NK-92 (cell line): ENCODE data around the gene SGPP1.
"Not testable (repeated sequence)": the region's sequence is repeated elsewhere in the genome, so short reads cannot be mapped to it uniquely, and the experiment has no call there.

Experiments used
- DNase-seq: peaks from one replicate; lab custom pipeline; 2025; ENCODE audit not compliant: unreplicated experiment; lab: John Stamatoyannopoulos, UW

SGPP1 gene

DNA sequence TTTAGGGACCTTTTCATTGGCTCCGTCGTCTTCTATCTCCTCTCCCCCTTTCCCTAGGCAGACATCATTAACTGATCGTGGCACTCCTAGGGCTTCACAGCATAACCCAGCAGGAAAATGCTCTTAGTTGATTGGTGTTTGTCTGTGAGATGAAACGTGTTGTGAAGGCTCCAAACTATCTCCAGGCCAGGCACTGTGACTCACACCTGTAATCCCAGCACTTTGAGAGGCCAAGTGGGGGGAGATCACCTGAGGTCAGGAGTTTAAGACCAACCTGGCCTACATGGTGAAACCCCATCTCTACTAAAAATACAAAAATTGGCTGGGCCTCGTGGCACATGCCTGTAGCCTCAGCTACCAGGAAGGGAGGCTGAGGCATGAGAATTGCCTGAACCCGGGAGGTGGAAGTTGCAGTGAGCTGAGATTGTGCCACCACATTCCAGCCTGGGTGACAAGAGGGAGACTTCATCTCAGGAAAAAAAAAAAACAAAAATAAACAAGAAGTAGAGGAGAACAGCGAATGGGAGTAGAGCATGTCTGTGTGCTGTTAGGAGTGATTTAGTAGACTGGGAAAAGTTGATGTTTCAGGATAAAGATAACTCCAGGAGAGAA lies 53.9 kb downstream of the SGPP1 start:
- DNase-seq: no peak

DNA sequence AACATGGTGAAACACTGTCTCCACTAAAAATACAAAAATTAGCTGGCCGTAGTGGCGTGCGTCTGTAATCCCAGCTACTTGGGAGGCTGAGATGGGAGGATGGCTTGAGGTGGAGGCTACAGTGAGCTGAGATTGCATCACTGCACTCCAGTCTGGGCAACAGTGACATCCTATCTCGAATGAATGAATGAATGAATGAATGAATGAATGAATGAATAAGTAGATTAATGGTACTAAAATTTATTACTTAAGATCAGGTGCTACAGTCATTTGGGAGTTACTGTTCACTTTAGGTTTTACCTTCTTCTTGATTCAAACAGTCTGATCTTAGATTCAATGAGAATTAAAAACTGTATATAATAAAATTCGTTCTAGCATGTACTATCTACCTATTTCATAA lies 54.6 kb downstream of the SGPP1 start:
- DNase-seq: no peak

DNA sequence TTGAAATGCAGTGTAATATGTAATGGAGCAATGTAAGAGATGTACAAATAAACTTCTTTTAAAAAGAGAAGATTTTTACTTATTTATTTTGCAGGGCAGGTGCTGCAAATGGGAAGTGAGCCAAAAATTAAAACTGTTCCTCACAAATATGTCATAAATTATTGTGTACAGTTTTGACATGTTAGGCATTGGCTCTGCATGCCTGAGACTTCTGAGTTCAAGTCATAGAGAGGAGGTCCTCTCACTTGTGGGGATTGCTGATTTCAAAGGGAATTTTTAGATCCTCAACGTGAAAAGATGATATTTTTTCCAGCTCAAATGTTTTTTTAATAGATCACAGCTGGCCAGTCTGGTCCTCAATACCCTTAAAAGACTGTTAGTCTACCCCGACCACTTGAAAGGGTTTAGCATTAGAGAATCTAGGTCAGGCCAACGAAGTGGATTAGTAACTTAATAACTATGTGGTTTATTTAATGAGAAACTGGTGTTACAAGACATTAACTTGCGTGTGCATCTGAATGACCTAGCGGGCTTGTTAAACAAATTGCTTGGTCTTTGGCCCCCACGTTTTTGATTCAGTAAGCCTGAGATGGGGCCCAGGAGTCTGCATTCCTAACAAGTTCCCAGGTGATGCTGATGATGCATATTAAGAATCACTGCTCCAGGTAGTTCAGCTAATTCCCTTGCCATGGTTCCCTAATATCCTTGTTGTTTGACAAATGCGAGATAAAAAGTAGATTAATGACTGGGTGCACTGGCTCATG lies 55.3 kb downstream of the SGPP1 start:
- no peak for DNase-seq

DNA sequence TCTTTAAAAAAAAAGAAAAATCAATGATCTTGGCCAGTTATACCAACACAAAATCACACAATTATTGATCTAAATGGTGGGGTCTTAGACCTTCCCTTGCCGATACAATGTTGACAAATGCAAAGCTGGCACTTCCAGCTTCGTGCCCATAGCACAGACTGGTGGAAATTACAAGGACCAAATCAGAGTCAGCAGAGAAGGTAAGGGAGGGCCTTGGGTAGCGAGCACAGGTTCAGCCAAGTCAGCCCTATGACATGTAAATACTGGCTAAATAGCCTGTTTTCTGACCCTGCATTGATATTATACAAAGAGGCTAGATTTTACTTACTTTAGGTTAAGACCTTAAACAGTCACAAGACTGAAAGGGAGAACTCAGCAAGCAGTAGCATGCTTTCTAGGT lies 55.9 kb downstream of the SGPP1 start:
- DNase-seq: no peak

DNA sequence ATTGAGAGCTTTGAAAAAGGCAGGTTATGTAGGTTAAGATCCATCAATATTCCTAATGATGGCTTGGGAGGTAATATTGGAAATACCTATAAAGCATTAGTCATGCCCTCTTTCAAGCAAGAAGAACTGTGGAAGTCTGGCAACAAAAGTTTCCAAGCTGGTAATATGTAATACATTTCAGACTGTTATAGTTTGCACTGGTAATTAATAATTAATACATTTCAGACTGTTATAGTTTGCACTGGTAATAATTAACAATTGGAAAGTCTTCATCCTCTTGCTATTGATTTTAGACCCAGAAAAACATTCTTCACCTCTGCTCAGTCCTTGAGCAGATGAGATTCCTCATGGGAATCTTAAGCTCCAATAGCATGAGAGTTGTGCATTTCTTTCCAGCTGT lies 57.2 kb downstream of the SGPP1 start:
- no peak for DNase-seq

DNA sequence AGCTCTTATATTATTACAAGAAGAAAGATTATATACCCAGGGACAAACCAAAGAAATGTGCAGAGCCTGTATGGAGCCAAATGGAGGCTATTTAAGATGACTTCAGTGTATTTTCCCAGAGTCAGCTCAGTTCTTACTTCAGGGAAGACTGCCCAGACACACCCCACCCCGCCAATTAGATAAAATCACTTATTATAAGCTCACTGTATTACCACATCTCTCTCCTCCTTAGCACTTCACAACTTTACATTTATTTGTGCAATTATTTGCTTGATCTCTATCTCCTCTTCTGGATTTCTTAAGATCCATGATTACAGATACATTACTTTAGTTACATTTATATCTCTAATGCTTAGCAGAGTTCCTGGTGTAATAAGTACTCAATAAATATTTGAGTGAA lies 61.5 kb downstream of the SGPP1 start:
- DNase-seq: no peak

DNA sequence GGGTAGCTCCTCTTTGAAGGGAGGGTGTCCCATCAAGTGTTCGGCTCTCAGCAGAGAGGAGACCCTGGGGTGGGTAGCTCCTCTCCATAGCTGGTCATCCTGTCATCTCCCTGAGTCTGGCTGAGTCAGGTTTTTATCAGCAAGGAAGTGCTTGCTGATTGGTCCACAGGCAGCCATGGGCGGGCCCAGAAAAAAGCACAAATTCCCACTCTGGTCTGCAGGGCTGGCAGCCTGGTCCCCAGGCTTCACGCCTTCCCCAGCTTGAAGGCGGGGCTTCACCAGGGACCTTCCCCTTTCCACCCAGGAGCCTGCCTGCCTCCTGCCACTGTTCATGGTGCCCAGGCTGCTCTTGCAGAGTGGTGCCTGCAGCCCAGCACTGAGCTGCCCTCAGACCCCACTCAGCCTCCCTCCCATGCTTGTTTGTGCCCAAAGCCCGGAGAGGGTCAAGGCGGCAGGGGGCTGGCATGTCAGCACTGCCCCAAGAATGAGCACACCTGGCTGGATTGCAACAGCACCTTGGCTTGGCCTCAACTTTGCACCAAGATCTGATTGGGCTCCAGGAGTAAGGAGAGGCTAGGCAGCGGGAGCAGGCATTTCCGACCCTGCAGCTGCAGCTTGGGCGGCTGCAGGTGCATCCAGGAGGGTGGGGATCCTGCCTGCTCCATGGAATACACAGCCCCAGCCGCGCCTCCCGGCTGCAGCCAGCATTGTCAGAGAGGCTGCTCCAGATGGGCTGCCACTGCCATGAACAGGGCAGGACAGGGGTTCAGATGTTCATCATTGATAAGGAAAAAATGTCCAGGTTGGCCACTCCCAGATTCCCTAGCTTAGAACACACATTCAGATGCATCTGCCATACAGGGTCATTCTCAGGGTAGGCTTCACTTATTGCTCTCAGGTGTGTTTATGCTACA lies 64.2 kb downstream of the SGPP1 start:
- DNase-seq: no peak

DNA sequence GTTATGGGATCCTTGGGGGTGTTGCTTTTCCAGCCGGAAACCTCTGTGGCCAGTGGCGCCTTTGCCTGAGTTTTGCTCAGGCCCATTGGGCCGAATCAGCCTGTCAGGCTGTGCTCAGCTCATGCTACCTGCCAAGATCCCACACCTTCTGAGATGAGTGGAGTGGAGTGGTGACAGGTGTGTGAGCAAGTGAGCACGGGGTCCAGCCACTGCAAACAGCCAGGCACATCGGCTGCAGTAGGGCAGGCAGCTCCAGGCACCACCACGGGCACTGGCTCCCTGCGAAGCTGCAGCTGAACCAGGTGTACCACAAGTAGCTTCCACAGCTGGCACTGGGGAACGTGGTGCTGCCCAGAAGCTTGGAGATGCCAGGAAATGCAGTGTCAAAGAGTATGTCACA lies 65.1 kb downstream of the SGPP1 start:
- no peak for DNase-seq

DNA sequence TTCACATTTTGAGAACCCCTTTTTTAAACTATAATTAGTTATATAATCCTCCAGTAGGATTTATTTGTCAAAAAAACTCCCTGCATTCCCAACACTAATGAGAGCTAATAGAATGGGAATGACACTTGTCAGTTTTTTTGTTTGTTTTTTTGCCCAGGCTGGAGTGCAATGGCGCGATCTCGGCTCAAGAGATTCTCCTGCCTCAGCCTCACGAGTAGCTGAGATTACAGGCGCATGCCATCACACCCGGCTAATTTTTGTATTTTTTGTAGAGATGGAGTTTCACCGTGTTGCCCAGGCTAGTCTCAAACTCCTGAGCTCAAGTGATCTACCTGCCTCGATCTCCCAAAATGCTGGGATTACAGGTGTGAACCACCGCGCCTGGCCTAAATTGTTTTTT lies 66.0 kb downstream of the SGPP1 start:
- not testable (repeated sequence) for DNase-seq

DNA sequence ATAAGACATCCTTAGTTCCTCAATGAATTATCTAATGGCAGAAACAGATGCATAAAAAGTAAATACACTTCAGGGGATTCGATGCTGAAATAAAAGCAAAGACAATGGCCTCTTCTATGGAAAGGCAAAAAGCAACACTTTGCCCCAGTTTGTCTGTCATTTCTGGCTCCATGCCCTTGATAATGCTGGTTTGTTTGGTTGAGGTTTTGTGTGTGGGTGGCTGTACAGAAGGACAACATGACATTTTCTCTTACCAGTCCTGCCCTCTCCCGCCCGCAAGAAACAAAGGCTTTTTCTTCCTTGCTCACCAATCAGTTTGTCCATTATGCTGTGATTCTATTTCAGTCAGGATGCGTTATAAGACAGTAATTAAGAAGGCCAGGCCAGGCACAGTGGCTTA lies 68.1 kb downstream of the SGPP1 start:
- no peak for DNase-seq

DNA sequence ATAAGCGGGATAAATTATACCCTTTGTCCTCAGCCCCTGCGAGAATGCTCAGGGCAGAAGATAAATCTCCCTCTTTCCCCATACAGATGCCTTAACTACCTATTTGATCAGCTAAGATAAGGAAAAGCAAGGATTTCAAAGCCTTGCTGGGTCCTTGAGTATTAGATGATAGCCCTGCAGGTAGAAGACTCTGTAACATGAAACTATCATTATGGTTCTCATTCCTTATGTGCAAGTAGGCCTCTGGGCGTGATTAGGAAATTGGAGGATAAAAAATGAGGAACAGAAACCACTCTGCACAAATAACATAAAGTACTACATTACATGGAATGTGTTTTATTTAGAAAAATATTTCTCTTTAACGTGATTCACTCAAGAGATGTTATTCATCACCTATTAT lies 71.7 kb downstream of the SGPP1 start:
- DNase-seq: no peak

DNA sequence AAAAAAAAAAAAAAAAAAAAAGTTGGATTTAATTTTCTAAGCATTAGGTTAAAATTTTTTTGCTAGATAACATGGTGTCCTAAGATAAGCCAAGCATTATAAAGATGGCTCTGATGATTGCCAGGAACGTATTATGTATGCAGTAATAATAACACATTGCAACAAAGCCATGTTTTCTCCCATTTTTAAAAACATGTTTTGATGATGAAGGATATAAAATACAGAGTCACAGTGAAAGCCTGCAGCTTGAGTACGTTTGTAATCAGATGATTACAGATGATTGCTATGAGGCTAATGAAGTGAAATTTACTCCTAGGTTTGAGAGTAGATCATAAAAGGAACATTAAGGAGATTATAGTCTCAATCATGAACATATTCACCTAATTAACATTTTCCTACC lies 72.9 kb downstream of the SGPP1 start:
- DNase-seq: no peak

DNA sequence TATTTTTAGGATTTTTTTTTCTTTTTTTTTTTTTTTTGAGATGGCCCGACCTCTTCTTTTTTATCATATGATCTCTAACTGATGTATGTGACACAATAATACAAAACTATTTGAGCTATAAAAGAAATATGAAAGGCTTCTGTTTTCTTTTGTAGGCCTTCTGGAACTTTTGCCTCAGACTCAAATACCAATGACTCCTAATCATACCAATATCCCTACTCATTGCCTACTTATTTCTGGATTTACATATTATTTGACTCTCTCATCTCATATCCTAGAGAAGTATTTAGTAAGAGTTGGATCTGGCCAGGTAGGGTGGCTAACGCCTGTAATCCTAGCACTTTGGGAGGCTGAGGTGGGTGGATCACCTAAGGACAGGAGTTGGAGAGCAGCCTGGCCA lies 73.5 kb downstream of the SGPP1 start:
- DNase-seq: no peak

DNA sequence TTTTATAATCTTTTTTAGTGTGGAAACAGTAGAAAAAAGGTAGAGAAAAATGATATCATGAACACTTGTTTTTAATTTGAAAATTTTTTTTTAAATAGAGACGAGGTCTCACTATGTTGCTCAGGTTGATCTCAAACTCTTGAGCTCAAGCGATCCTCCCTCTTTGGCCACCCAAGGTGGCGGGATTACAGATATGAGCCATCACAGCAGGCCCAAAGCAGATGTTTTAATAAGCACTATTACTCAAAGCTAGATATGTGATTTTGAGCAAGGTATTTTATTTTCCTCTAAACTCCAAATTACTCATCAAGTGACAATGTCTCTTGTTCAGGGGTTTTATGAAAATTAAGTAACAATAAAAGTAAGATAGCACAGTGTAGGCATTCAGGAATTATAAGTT lies 75.5 kb downstream of the SGPP1 start:
- DNase-seq: no peak

DNA sequence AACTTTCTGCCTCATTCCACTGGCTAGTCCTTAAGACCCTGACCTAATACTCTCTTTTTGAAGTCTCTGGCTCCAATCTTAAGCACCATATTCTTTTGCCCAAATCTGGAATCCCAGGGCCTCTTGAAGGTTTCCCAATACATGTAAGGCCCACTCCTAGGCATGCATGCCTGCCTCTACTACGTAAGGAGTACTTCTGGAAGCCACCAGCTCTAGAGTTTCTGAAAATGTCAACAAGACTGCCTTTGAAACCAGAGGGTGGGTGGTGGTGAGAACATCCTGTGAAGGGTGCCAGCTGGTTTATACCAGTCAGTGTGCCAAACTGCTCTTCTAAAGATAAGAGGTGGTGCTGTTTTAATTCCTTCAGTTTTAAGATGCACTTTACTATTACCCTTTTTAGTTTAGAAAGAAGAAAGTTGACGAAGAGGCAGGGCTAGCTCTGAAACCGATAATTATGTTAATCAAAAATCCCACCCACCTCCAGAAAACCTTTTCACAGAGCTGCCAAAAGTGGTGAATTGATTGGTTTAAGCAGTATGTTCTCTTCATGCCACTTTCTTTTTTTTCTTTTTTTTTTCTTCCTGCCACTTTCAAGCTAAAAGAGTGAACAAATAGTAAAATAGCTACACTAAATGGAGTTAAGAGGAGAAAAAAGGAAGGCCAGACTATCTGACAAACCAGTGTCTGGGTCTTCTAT lies 77.5 kb downstream of the SGPP1 start:
- no peak for DNase-seq

DNA sequence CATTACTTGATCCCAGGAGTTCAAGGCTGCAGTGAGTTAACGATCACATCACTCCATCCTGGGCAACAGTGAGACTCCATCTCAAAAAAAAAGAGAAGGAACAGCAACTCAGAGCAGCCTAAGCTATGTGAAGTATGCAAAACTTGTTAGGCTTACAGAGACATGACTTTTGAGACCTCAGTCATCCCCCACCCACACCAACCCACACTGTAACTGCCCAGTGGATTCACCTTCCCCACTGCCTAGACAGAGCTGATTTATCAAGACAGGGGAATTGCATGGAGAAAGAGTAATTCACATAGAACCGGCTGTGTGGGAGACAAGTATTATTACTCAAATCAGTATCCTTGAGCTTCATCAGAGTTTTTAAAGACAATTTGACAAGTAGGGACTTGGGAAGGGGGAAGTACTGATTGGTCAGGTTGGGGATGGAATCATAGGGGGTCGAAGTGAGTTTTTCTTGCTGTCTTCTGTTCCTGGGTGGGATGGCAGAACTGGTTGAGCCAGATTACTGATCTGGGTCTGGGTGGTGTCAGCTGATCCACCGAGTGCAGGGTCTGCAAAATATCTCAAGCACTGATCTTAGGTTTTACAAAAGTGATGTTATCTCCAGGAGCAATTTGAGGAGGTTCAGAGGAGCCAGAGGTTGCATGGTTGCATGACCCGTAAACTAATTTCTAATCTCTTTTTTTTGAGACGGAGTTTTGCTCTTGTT lies 80.0 kb downstream of the SGPP1 start:
- DNase-seq: no peak

DNA sequence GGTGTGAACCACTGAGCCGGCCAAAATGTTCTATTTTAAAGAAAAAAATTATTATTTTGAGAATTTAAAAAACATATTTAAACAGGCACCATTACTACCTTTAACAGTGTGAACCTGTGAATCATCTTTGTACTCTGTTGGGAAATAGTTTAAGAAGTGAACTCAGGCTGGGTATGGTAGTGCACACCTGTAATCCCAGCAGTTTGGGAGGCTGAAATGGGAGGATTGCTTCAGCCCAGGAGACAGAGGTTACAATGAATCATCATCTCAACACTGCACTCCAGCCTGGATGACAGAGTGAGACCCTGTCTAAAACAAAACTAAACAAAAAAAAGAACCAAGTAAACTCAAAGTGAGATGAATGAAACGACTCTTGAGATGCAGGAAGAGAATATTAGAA lies 83.1 kb downstream of the SGPP1 start:
- no peak for DNase-seq

DNA sequence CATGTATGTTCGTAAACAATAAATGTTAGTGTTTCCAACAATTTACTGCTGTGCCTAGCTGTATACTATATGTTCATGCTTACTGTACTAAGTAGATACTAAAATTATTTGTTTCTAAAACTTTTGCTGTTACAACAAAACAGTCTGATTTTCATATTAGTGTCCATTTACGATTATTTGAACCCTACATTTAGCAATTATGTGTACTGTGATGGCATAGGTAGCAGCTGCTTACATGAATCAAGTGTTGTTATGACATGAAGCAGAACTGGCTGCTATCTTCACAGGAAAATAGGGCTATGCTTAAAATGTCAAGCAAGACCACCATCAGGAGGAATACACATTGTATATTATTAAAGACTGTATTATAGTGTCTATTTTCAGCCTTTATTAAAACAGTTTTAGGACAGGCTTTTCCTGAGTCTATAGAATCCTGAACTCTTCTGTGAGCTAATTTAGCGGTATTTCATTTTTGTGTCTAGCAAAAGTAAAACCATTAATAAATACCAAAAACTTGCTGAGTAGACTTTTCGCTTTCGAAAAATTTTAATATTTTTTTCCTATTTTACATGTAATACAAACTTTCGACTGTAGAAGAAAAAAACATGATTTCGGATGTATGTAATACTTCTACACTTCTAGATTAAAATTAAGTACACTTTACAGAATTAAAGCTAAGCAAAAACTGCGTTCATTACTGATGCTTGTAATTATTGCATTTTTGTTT lies 85.0 kb downstream of the SGPP1 start:
- no peak for DNase-seq

DNA sequence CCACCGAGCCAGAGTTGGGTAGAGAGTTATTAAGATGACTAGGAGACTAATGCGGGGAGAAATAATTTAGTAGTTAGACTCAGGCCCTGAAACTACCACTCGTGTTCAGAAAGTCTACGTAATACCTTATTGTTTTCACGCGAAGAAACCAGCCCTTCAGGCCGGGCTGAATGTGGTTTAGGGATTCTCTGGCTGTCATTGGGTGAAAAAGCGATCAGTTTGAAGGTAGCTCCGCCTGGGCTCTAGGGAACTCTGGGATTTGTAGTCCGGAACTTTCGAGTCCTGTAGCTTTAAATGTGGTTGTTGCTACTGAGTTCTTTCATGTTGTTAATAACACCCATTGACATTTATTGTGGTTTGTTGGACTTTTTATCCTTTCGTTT lies 85.6 kb downstream of the SGPP1 start:
- peak; percentile 10 for DNase-seq
